GM18507 (cell line): ENCODE measurements around the gene CYBC1.

Experiments
- DNase-seq: peaks from one replicate; pipeline ENCODE4 v3.0.0; 2011; ENCODE audit warnings: low read depth; ENCODE audit not compliant: insufficient read length; ENCODE audit errors: extremely low spot score
- FAIRE-seq: peaks from 2 replicates; lab custom pipeline; 2011; peaks lifted over from hg19 to GRCh38; lab: Jason Lieb, UNC

The CYBC1 gene

GRCh38 chr17:82452162-82452561 lies 1.6 kb upstream of the CYBC1 start:
- DNase-seq (no peak), FAIRE-seq (no peak)

- no peak for DNase-seq
- FAIRE-seq, result no peak
These were observed 632 bp downstream of the CYBC1 start for GRCh38 chr17:82449883-82450356.

- peak; percentile 93 for FAIRE-seq
- DNase-seq, result peak; percentile 54
These were observed 1.2 kb downstream of the CYBC1 start for GRCh38 chr17:82449131-82449882.

GRCh38 chr17:82447876-82448275 lies 2.7 kb downstream of the CYBC1 start:
- DNase-seq (no peak), FAIRE-seq (no peak)

- FAIRE-seq (no peak), DNase-seq (no peak)
These were observed 3.9 kb downstream of the CYBC1 start for GRCh38 chr17:82446649-82447048.

GRCh38 chr17:82446124-82446523 lies 4.4 kb downstream of the CYBC1 start:
- DNase-seq, result no peak
- FAIRE-seq, result no peak

GRCh38 chr17:82445542-82445941 lies 5.0 kb downstream of the CYBC1 start:
- DNase-seq, result no peak
- no peak for FAIRE-seq

GRCh38 chr17:82444941-82445521 lies 5.5 kb downstream of the CYBC1 start:
- no peak for DNase-seq
- no peak for FAIRE-seq

- DNase-seq (no peak), FAIRE-seq (no peak)
These were observed 6.2 kb downstream of the CYBC1 start for GRCh38 chr17:82444284-82444893.

GRCh38 chr17:82443465-82444283 lies 6.9 kb downstream of the CYBC1 start:
- no peak for DNase-seq
- no peak for FAIRE-seq

GRCh38 chr17:82442643-82443464 lies 7.7 kb downstream of the CYBC1 start:
- FAIRE-seq, result no peak
- DNase-seq, result no peak

- peak; percentile 9 for FAIRE-seq
- DNase-seq, result no peak
These were observed 8.7 kb downstream of the CYBC1 start for GRCh38 chr17:82441691-82442487.

GRCh38 chr17:82440991-82441627 lies 9.4 kb downstream of the CYBC1 start:
- DNase-seq (no peak), FAIRE-seq (no peak)

- FAIRE-seq (peak; percentile 64), DNase-seq (no peak)
These were observed 10.0 kb downstream of the CYBC1 start for GRCh38 chr17:82440469-82440981.

GRCh38 chr17:82439829-82440365 lies 10.7 kb downstream of the CYBC1 start:
- FAIRE-seq (no peak), DNase-seq (no peak)

- FAIRE-seq (no peak), DNase-seq (no peak)
These were observed 11.2 kb downstream of the CYBC1 start for GRCh38 chr17:82439194-82439828.
